RPMI7951 (cell line): ENCODE data around the gene IDI2. TPM values are rescaled to one million over a fixed set of nuclear protein-coding genes. Genes with fewer than 3 reads are reported as not detected.
A peak's percentile ranks its signal among the peaks of the same experiment; 100 is the strongest.

ENCODE experiments used
- DNase-seq: peaks from one replicate; pipeline ENCODE4 v3.0.0-alpha.2; 2012; ENCODE audit warnings: low read depth
- total RNA-seq: library from RNA; depleted of rRNA; stranded (reverse); fragments of >200 nt; shearing (Covaris generic); gene quantifications from 2 replicates; pipeline ENCODE4 v1.2.3, GENCODE V29; 2014

Gene IDI2
- total RNA-seq, 1 experiment from 2014 or later, result not detected

DNA sequence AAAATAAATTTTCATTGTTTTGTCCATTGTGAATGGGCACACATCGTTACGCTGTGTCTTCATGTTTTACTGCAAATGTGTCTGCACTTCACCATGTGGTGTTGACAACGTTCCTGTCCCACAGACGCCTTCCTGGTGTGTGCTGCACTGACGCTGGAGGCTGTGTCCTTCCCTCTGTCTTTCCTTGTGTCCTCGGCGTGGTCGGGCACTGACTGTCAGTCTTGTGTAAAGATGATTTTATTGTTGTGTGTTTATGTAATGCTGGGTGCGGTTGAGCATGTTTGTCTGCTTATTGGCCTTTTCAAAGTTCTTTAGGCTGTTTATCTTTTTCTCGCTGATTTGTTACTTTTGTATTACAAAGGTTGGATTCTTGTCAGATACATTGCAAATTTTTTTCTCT lies 18.1 kb downstream of the IDI2 start:
- DNase-seq, result no peak

DNA sequence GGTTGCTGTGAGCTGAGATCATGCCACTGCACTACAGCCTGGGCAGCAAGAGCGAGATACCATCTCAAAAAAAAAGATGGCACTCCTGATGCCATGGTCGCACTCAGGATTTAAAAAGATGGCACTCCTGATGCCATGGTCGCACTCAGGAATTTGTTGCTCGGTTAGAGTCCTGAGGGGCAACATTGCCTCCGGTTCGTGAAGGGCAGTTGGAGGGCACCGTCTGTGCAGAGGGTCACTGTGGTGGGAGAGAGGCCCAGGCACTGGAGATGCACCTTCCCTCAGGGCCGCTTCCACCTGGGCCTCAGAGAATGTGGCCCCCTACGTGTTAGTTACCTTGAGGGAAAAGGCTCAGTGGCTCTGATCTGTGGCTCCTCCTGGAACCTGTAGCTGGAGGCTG lies 19.1 kb downstream of the IDI2 start:
- DNase-seq, result no peak

DNA sequence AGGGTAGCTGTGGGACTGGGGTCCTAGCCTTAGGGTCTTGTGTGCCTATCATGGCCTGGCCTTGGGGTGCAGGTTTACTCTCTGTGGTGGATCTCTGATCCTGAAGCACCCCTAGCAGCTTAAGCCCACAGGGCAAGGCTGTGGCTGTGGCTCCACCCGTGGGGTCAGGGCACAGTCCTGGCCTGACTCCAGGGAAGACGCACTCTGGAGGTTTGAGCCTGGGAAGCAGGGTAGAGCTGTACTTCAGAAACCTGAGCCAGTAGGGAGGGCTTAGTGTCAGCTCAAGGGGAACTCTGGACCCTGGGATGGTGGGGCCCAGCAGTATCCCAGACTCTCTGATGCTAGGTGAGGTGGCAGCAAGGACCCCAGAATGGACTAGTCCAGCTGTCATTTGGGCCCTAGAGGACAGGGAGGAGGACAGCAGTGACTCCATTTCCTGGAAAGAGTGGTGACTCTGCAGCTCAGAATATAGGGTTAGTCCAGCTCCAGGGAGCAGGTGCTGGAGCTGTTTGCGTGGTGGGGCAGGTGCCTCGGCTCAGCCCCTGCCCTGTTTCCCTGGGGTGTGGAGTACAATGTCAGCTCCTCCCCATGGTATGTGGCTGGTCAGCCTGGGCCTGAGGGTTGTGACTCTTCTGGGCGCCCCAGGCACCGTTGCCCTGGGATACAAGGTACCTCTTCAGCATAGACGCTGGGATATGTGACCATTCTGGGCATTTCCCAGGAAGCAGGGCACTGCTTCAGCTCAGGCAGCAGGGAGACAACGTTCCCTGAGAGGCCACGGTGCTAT lies 21.6 kb downstream of the IDI2 start:
- DNase-seq, result no peak

DNA sequence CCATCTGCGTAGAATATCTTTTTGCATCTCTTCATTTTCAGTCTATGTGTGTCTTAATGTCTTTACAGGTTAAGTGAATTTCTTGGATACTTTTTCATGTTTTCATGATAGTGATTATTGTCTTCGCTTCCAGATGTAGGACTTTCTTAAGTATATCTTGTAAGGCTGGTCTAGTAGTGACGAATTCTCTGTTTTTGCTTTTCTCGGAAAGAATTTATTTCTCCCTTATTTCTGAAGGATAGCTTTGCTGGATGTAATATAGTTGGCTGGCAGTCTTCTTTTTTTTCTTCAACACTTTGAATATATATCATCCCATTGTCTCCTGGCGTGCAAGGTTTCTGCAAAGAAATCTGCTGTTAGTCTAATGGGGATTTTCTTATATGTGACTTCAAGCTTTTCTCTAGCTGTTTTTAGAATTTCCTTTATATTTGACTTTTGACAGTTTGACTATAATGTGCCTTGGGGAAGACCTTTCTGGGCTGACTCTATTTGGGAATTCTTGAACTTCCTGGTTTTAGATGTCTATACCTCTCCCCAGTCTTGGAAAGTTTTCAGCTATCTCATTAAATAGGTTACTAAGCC lies 23.1 kb downstream of the IDI2 start:
- no peak for DNase-seq

DNA sequence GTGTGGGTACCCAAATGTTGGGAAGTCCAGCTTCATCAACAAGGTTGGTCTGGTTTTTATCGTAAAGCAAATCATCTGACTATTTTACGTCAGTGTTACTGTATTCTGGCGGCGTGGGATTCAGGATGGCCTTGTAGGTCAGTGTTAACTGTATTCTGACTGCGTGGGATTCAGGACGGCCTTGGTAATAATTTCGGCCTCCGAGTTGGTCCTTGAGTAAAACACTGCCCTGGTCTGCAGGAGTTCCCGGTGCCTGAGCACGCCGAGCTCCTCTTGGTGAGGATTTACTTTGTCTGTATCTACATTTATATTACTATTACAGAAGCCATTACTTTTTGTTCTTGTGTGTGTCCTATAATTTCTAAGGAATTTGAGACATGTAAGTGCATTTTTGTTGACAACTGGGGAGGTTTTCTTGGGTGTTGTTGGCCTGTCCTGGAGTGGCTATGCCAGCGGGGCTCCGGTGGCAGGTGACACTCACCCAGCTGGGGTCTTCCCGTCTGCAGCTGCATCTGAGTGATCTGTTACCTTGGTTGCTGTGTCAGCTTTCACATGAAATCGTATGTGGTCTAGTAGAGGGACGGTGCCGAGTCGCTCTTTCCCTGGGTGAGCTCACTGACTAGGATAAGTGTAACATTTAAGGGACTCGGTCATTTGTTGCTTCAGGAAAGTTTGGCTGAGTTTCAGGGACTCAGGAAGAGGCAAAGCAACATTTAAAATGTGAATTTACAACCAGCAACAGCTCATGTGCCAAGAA lies 28.2 kb downstream of the IDI2 start:
- DNase-seq, result no peak

DNA sequence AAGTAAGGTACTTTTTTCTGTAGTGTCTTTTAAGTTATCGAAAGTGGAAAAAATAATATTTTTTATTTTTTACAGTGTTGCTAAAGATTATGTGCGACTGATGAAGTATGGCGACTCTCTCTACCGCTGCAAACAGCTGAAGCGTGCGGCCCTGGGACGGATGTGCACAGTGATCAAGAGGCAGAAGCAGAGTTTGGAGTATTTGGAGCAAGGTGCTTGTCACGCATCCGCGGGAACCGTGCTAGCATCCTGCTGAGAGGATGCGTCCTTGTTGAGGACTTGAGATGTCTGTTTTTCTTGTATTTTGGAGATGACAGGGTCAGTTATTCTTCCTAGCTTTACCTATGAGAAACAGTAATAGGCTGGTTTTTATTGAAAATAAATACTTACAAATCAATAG lies 29.6 kb downstream of the IDI2 start:
- no peak for DNase-seq

DNA sequence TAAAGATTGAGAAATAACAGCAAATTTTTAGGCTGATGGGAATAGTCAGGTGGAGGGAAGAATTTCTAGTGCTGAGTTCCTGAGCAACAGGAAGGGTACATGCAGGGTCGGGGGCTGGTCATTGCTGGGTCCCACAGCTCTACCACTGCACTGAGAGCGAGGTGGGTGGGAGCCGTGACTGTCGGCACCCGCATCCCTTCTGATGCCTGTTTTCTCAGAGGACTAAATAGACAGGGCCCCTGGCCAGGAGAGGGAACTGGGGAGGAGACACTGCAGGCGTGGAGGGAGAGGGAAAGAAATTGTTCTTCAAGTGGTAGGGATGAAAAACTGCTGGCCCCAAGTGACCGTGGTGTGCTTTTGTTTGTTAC lies 30.1 kb downstream of the IDI2 start:
- DNase-seq, result no peak

DNA sequence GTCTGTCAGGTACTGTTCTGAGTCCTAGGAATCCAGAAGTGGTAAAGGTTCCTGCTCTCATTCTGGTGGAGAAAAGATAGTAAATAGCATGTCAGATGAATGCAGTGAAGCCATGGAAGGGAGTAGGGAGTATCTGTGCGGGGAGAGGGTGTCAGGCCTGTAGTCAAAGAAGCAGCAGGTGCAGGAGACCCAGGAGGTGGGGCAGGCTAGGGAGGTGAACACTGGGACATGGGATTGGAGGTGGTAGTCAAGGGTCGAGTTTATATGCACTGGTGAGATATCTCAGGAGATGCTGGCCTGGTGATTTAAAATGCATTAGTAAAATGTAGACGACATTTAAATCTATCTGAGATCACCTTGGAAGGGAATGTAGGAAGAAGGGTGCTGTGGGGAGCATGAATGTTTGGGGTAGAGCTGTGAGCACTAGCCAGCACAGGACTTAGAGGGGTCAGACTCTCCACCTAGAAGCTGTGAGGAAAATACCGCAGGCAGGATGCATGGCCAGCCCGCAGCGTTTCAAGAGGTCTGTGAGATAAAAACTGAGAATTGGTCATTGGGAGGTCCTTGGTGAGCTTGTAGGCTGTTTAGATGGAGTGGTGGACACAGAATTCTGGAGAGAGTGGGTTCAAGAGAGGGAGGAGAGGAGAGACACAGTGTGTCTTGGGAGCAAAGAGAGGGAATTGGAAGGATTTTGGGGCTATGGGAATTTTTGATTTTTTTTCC lies 30.7 kb downstream of the IDI2 start:
- DNase-seq, result no peak

DNA sequence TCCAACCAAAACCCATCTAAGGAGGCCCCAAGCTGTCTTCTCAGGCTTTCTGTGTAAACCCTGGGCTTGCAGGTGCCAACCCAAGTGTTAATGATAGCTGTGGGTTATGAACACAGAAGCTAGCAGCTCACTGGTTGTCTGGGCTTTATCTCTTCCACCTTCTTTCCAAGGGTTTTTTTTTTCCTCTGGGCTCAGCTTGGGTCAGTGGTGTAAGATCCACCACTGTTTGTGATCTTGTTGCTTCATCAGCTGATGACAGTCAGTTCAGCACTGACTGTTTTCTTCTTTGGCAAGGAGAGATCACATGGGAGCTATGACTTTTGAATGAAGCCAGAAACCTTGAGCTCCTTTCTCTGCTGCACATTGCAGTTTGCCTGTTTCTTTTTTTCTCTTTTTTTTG lies 32.8 kb downstream of the IDI2 start:
- DNase-seq, result no peak

DNA sequence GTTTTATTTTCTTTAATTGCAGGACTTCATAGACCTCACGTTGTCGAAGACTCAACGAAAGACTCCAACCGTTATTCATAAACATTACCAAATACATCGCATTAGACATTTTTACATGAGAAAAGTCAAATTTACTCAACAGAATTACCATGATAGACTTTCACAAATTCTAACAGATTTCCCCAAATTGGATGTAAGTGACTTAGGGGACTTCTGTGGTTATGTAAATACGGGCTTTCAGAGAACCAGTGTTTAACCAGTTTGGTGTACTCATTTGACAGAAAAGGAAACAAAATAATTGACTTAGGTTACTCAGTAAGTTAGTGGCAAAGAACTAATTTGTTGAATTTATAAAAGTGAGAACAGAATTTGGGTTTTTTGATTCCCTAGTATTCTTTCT lies 33.2 kb downstream of the IDI2 start:
- no peak for DNase-seq

DNA sequence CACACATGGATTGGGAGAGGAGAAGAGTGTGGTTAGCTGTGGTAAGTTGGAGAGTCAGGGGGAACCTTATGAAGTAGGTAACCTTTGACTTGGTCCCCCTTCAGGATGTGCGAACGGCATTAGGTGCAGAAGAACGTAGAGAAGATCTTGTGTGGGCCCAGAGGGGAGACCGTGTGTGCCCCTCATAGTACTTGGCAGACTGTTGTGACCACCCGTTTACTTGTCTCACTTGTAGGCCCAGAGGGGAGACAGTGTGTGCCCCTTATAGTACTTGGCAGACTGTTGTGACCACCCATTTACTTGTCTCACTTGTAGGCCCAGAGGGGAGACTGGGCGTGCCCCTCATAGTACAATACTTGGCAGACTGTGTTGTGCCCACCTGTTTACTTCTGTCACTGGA lies 34.9 kb downstream of the IDI2 start:
- no peak for DNase-seq

DNA sequence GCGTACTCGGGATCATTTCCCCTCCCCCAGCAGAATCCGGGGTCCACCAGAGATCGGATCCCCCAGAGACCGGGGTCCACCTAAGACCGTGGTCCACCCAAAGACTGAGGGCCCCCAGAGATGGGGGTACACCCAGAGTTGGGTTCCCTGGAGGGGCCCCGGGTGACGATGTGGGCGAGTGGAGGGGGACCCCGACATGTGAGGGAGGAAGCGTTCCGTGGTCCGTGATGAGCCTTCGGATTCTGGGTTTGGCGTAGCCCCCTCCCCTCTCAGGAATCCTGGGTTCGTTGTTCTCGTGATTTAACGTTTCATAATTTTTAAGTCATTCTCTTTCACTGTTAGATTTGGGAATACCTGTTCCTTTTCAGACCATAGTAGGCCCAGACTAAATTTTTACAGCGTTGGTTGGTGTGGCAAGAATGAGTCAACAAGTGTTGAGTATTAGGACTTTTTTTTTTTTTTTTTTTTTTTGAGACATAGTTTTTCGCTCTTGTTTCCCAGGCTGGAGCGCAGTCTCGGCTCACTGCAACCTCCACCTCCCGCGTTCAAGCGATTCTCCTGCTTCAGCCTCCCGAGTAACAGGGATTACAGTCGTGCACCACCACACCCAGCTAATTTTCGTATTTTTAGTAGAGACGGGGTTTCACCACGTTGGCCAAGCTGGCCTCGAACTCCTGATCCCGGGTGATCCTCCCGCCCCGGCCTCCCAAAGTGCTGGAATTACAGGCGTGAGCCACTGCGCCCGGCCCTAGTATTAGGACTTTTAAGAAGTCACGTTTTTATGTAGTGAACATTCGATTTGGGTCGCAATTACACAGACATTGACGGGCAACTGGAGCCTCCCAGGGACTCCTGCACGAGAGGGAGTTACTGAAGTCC lies 36.8 kb downstream of the IDI2 start:
- DNase-seq, result peak; percentile 7

DNA sequence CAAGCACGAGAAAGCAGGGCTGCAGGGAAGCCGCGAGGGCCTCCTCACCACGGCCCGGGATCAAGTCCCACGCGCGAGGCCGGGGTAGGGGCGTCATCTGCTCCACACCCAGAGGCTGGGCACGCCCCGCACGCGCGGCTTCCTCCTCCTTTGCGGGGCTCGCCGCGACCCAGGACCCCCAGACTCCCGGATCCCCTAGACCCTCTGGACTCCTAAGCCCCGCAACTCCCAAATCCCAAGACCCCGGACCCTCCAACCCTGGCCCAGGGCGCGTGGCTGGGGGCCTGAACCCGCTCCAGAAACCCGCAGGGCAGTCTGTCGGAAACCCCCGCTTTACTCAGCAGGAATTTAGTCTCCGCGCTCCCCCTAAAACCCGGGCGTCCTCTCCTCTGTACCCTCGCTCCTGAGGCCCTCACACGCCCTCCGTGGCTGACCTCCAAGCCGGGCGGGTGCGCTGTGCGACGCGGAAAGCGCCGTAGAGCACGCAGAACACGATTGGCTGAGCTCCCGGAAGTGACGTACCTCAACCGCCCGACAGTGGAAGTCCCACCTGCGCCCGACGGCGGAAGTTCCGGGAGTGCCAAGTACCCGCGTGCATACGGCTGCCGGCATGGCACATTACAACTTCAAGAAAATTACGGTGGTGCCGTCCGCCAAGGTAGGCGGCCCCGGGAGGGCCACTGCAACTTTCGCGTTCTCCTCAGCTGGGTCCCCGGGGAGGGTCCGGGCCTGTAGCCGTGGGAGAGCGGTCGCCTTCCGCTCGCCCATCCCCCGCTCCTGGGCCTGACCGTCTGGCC lies 37.6 kb downstream of the IDI2 start, which contains the start of gene GTPBP4:
Gene GTPBP4, plus strand, starts transcription at position 565 of the 797 bp plus-strand sequence. Its CDS starts 46 bp downstream, at position 611.
- DNase-seq, result peak; percentile 97

DNA sequence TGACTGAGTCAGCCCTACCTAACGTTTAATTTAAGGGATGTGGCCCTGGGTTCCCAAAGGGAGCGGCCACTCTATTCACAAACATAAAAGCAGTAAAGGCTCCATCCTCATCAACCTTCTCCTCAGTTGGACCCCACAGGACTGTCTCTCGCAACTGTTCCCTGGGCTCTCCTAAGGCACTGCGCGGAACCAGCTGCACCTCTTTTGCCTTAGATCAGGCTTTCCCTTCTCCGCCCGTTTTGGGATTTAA lies 38.1 kb downstream of the IDI2 start:
- peak; percentile 31 for DNase-seq

DNA sequence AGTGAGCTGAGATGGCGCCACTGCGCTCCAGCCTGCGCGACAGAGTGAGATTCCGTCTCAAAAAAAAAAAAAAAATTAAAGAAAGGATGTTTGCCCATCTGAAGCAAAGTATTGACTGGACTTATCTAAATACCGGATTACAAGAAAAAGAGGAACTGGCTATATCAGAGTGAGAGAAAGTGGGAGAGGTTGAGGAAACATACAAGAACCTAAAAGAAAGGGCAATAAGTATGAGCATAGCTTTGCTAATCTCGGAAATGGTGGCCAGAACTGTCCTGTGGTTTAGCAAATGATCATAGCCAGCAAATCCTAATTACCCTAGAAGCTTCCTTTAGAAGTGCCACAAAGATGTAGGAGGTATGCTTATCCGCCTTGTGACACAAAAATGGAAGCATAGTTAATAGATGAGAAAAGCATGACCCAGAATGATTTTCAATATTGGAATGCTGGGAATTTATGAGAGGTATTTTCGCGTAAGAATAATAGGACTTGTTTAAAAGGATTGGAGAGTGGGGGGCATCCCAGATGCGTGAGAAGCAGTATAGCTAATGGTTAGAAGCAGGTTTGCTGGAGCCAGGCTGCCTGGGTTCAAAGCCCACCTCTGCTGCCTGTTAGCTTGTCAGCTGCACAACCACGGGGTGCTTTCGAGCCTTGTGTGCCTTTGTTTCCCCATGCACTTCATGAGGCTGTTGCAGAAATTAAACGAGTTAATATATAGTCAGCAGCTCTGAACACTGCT lies 38.6 kb downstream of the IDI2 start:
- DNase-seq, result peak; percentile 47

DNA sequence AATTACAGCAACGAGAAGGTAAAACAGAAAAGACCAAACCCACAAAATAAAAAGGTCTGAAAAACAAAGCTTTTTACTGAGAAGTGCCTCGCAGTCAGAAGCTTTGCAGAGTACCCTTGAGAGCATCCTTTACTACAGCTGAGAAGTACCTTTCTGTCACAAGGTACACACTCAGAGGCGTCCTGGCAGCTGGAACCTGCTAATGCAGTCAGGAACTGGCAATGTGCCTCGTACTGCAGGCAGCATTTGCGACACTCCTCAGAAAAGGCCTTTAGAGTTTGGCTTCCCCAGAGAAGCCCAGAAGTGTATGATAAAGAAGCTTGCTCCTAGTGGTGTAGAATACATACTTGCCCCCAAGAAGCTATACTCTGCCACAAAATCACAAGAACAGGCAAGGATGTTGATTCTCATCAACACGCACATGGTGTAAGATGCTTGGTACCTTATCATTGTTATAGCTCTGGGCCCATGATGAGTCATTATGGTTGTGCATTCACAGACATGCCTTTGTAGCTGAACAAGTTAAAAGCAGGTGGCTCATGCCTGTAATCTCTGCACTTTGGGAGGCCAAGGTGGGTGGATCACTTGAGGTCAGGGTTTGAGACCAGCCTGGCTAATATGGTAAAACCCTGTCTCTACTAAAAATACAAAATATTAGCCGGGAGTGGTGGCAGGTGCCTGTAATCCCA lies 39.4 kb downstream of the IDI2 start:
- peak; percentile 48 for DNase-seq

DNA sequence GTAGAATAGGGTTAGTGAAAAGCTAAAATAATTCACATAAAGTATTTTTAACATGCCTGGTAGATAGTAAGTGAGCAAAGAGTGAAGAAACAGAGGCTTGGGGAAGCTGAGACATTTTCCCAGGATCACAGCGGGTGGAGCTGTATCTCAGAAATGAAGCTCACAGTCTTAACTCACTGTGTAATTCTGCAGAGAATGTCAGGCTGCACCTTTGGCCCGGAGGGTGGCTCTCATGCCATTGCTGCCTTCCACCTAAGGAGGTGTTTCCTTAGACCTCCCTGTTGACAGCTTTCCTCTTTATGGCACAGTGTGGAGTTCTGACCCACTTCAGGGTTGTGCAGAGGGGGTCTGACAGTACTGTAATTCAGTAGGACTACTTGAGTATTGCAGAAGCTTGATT lies 40.3 kb downstream of the IDI2 start:
- no peak for DNase-seq

DNA sequence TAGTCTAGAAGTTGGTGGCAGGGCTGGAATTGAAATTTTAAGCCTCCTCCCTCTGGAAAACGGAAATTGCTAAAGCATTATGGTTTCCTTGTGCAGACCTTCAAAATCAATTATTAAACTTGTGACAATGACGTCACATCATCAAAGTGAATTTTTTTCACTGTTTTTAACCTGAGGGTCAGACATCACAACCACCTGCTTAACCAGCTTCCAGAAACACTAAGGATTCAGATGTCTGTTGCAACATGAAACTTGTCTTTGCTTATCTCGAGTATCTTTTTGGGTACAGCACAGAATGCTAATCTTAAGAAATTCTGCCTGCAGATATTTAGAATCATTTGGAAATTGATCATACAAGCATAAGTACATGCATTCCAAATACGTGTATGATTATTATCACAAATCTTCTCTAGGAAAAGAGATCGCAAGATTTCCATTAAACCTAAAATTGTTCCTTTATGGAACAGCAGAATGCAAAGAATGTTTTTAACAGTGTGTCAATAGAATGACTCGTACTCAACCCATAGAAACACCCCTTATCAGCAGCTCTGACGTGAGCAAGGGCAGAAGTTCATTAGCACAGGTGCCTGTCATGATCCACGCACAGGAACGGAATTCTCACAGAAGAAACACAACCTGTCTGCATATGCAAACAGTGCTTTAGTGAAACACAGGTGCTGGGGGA lies 41.5 kb downstream of the IDI2 start:
- no peak for DNase-seq

DNA sequence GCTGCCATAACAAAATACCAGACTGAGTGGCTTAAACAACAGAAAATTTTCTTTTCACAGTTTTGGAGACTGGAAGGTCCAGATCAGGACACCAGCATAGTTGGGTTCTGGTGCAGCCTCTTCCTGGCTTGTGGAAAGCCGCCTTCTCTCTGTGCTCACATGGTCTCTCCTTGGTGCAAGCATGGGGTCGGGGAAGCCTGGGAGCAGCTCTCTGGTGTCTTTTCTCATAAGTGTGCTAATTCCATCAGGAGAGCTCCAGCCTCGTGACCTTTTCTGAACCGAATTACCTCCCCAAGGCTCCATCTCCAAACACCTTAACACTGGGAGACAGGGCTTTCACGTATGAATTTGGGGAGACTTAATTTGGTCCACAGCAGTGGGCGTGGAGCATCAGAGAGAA lies 42.3 kb downstream of the IDI2 start:
- no peak for DNase-seq
